GM18499 (cell line): ENCODE data around the gene RBBP6.

ENCODE experiments used
- ATAC-seq: cut with Tn5 transposase; IDR thresholded peaks from one replicate; pipeline ENCODE4 v1.9.1; 2021; ENCODE audit warnings: moderate number of reproducible peaks; ENCODE audit not compliant: insufficient read depth, unreplicated experiment

RBBP6 gene

DNA sequence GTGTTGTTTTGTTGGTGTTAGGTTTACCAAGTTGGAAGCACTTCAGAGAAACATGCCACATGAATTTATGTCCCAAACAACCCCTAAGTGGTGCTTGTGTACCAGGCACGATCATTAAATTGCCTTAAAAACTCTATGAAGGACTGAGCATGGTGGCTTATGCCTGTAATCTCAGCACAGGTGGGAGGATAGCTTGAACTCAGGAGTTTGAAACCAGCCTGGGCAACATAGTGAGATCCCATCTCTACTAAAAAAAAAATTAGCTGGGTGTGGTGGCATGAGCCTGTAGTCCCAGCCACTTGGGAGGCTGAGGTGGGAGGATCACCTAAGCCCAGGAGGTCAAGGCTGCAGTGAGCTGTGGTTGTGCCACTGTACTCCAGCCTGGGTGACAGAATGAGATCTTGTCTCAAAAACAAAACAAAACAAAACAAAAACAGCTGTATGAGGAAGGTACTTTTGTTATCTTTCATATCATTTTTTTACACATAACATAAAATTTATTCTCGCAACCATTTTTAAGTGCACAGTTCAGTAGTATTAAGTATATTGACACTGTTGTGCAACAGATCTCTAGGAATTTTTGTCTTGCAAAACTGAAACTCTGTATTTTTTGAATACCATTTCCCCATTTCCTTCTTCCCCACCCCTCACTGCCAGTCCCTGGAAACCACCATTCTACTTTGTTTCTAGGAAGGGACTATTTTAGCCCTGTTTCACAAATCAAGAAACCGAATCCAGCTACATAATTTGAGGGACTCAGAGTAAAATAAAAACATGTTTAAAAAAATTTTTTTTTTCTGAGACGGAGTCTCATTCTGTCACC, 14.3 kb upstream of the RBBP6 start:
- ATAC-seq: no peak

DNA sequence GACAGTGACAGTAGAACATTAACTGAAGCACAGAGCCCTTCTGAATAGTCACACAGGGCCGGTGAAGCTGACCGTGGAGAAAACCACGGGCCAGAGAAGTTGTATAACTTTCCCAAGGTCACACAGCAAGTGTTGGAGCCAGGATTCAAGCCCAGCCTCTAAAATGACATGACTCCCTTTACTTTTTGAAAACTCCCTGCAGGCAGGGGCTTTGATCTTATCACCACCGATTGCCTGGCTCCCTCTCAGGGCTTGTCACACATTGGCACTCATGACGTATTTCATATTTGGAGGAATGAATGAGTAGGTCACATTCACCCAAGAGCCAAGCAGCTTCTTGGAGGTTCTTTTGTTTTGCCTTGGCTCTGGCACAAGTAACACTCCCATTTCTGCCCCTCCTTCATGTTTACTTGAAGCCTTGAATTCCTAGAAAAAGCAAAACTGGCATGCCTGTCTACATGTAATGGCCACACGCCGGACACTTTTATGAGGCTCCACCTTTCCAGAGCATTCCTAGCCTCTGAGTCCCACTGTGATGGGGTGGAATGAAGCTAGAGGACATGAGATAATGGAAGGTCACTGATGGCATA, 13.3 kb upstream of the RBBP6 start:
- no peak for ATAC-seq

DNA sequence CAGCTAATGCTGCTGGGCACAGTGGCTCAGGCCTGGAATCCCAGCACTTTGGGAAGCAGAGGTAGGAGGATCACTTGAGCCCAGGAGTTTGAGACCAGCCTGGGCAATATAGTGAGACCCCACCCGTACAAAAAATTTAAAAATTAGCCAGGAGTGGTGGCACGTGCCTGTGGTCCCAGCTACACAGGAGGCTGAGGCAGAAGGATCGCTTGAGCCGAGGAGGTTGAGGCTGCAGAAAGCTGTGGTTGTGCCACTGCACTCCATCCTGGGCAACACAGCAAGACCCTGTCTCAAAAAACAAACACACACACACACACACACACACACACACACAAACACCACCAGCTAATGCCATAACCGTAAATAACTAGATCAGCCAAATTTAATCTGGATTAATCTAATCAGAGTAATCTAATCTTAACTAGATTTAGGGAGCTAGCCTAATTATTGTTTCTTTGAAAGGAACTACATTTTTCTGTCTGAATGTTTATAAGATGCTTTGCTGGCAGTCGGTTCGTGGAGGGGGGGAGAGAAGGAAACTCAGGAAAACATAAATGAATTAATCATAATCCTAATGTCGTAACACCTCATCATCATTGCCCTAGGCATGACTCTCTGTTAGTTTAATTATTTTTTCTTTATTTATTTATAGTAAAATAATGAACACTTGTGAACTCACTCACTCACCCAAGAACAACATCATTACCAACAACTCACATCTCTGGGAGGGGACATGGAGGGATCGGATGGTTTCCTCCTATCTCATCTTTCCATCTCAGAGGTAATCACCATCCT, 12.5 kb upstream of the RBBP6 start:
- no peak for ATAC-seq

DNA sequence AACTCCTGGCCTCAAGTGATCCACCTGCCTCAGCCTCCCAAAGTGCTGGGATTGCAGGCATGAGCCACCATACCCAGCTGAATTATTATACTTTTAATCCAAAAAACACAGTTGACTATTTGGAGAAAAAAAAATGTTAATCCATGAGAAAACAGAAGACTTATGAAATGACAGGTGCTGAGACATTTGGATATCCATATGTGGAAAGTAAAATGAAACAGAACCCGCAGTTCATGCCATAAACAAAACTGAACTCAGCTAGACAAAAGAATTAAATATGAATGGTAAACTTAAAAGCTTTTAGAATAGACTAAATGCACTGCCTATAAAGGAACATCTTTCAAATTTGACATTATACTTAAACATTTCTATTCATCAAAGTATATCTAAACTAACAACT, 8.2 kb upstream of the RBBP6 start:
- no peak for ATAC-seq

DNA sequence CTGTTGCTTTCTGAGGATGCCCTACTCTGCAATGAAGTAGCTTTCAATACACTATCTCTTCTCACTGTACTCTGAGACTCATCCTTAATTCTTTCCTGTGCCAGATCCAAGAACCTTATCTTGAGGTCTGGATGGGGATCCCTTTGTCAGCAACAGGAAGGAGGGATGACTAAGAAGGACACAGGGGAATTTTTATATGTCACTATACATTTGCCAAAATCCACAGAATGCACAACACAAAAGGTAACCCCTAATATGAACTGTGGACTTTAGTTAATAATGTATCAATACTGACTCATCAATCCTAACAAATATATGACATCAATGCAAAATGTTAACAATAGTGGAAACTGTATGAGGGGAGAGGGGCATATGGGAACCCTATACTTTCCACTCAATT, 4.7 kb upstream of the RBBP6 start:
- ATAC-seq: no peak

DNA sequence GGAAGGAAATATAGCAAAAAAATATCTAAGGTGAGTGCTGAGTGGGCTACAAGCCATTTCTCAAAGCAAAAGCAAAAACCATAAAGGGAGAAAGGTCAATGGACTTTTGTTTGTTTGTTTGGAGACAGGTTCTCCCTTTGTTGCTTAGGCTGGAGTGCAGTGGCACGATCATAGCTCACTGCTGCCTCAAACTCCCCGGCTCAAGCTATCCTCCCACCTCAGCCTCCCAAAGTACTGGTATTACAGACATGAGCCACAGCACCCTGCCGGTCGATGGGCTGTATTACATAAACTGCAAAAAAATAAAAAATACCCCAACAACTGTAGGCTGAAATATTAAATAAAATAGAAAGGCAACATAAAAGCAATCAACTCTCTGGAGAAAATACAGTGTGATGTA, 3.5 kb upstream of the RBBP6 start:
- no peak for ATAC-seq

DNA sequence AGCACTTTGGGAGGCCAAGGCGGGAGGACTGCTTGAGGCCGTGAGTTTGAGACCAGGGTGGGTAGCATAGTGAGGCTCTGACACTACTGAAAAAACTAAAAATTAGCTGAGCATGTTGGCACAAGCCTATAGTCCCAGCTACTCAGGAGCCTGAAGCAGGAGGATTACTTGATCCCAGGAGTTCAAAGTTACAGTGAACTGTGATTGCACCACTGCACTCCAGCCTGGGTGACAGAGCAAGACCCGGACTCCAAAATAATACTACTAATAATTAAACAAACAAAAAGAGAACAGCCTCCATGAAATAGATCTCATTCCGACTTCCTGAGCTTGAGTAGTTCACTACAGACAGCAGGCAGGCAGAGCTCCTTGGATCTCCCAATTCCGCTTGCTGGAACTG, 2.7 kb upstream of the RBBP6 start:
- ATAC-seq: no peak

DNA sequence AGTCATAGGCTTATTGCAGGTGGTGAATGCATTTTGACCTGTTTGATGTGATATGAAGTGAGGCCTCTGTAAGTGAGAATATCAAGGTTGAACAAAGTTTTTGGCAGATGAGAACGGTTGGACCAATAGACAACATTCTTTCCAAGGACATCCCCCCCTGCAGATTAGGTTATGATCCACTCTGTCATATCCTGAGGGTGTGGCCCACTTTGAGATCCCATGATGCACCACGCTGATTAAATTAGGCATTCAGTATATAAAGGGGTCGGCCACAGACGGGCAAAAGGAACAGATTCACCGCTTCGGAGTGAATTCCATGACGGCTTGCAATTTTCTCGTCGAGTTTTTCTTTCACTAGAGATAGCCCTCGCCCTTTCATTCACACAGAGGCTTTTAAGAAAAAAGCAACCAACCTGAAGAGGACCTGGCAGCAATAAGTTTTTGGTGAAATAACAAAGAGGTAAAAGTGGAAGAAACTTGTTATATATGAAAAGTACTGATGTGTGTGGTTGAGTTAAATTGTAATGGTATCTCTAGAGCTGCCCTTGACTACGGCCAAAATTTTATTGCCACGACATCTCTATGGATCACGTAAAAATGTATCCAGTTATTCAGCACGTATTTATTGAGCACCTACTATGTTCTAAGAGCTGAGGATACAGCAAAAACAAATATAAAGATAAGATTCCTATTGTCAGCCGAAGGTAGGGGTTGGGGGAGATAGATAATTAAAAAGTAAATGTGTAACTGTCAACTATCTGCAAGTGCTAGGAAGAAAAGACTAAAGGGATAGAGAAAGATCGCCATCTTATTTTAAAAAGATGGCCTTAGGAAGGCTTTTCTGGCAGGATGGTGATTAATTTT, 1.7 kb upstream of the RBBP6 start:
- no peak for ATAC-seq

DNA sequence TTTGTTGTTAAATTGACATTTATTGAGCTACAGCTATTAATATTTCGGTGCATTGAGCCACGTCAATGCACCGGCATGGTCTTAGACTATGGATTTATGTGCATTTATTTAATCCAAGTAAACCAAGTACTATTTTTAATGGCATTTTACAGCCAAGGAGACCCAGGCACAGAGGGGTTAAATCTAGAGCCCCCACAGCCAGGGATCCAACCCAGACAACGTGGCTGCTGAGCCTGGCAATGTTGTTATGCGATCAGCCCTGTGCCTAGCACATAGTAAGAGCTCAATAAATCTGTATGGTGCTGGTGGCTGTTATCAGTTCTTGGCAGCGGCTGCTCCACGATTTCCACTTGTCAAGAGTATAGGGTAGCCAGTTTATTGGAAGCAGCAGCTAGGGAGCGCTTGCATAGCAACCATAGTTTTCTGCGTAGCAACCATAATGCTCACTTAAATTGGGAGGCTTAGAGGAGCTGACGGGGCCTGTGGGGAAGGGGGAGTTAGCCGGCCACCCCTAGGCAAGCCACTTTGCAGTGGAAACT, 541 bp upstream of the RBBP6 start:
- ATAC-seq: no peak

DNA sequence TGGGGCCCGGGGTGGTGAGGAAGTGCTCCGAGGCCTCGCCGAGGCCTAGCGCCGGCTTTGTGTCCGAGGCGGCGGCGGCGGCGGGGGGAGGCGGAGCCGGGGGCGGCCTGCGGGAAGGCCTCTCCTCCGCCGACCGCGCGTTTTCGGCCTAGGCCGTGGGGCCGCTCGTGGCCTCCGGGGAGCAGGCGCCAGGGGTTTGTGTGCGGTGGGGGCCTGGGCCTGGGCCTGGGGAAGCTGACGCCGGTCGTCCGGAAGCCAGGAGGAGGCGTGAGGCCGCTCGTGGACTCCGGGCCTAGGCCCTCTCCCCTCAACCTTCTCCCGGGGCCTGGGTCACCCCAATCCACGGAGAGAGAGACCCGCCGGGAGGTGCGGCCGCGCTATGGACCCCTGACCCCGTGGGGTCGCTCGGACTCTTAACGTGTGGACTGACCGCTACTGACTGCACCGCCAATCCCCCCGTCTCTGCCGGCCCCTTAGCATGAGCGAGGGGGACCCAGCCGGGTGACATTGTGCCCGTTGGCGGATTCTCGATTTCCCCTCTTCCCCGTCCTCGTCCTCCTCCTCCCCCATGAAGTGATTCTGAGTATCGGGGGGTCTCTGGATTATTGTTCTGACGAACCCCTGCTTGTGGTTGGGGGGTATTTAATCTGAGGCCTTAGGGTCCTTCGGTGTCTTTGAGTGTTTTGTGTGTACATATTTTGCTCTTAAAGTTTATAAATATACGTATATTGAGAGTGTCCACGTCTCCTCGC, 660 bp downstream of the RBBP6 start:
- peak; percentile 11 for ATAC-seq

DNA sequence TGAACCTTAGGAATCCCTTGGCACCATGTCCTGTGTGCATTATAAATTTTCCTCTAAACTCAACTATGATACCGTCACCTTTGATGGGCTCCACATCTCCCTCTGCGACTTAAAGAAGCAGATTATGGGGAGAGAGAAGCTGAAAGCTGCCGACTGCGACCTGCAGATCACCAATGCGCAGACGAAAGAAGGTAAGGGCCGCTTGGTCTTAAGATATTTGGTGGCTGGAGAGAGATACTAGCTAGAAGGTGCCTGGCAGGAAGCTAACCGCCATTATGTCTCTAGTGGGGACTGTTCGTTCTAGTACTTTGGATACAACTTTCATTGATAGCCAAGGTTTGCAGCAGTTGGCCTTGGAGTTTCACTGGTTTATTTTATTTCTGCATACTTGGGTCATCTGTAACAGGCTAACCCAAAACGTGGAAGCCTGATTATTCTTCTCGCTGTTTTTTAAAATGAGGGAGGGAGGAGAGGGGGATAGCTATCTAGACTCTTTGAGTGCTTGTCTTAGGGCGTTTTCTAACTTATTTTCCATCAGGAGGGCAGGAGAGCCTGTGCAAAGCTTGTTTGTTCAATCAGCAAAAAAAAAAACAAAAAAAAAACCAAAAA, 1.3 kb downstream of the RBBP6 start:
- no peak for ATAC-seq

DNA sequence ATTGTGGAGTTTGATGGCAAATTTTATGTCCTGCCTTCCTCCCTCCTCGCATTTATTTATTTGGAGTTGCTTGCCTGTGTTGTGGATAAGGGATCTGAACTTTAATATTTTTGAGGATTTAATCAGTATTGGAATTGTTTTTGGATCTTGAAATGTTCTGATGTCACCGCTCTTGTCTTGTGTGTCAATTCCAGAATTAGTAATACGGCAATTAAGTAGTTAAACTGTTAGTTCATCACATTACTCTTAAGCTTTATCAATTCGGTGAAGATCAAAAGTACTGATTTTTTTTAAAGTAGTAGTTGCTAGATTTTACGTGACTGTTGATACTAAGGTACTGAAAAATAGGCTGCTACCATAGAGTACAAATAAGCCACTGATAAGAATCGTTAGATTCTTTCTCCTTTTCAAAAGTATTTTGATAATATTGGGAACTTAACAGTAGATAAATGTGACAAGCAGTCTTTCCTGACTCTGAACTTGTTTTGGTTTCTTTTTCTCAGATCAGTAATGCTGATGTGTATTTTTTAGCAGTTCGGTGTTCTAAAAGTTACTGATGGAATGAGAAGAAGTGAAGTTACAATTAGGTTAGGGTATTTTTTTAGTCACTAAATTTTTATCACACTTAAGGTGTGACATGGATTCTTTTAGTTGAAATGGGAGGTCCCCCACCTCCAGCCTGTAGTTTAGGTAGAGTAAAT, 2.0 kb downstream of the RBBP6 start:
- no peak for ATAC-seq

DNA sequence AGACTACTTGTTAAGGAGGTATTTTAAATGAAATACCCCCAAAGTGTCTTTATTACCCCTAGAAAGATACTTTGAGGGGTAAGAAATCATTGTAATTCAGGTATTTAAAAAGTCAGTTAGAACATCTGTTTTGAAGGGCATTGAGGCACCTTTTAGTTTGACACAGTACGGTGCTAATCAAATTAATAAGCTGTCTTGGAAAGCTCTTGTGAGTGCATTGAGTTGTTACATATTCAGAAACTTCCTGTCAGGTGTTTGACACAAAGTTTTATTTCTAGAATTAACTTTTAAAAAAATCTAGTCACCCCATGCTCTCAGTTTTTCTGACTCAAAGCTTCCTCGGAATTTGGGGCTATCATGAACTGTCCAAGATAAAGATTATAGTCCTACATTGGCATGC, 4.6 kb downstream of the RBBP6 start:
- no peak for ATAC-seq

DNA sequence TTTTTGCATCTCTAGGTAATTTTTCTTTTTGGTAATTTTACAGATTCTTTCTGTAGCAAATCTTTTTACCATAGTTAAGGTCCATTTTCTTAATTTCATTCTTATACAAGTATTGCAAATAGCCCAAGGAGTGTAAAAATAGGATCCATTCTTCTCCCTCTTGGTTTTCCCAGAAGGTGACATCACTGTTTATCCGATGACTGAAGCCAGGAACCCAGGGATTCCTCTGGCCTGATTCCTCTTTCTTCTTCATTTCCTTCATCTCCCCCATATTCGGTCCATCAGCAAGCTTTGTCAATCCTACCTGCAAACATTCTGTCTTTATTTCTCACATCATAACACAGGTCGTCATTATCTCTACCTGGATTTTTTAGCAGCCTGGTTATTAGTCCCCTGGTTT, 5.3 kb downstream of the RBBP6 start:
- ATAC-seq: no peak

DNA sequence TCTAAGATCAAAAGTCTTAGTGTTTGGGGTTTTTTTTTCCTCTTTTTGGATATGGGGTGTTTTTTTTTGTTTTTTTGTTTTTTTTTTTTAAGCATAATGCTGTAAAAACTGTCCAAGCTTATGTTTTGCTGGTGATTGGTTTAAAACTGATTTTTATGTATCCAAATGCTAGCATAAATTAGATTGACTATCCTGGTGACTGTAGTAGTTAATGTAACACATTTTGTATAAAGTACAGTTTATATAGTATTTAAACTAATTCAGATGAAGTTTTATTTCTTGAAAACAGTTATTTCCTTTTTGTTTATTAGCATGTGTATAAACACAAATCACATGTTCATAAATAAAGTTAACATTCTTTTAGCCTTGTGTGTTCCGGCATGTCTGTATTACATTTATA, 10.9 kb downstream of the RBBP6 start:
- no peak for ATAC-seq

DNA sequence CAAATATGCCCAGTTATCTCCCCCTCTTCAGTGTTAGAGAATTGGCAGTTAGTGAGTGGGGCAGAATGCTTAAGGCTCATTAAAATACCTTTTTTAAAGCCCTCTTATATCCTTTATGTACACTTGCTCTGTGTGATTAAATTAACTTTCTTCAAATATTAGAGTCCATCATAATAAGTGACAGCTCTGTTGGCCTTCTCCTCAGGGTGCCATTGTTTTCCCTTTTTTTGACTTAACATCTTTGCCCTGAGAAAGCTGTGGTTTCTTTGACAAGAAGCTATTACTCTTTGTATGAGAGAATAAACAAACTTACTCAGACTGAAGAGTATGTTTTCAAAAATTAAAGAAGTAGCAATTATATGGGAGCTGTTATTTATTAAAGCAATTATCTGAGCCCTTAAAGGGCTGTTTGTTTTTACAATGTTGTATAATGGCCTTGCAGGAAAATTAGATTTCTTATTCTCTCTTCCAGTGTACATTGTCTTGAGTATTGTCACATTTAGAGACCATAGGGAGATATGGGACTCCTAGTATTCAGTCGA, 13.4 kb downstream of the RBBP6 start:
- ATAC-seq: no peak

DNA sequence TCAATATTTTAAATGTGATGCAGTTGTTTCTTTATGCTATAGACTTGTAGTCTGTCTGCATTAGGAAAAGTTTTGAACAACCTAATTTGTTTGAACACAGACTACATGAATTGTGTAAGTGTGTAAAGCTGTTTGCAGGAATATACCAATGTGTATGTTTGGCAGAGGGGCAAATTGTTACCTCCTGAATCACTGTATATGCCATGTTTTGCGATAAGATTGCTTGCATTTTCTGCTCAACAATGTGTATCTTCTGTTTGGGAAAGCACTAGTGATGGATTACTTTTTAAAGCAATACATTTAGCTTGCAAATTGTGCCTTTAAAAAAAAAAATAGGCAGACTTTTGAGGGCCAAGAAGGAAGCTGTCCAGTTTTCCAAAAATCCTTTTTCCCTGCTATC, 14.6 kb downstream of the RBBP6 start:
- ATAC-seq: no peak

DNA sequence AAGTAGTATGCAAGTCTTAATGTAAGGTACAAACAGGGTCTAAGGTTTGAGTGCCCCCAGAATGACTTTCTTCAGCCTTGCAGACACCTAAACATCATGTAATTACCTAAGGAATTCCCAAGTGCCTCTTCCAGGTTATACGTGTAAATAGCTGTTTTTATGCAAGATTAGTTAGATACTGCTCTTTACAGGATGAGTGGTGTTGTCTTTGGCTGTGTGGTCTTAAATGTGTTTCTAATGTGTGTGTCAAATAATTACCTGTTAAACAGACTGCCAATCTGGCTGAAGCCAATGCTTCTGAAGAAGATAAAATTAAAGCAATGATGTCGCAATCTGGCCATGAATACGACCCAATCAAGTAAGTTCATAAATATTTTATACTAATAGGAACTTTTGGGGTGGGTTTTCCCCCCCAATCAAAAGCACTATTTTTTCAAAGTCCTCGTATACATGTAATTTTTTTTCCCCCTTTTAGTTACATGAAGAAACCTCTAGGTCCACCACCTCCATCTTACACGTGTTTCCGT, 16.0 kb downstream of the RBBP6 start:
- no peak for ATAC-seq
